ENCODE measurements around the gene LIG4. TPM values are rescaled to one million over a fixed set of nuclear protein-coding genes. Genes with fewer than 3 reads are reported as not detected.
"Not testable (repeated sequence)": the region's sequence is repeated elsewhere in the genome, so short reads cannot be mapped to it uniquely, and the experiment has no call there.

Gene LIG4
- total RNA-seq, result 16.2 and 17.2 TPM in 2 replicates

- DNase-seq, result peak; percentile 97
Observed at GRCh38 chr13:108215436-108215835, at the start of gene LIG4. Gene LIG4, minus strand, starts transcription at chr13:108215536. Its CDS starts 4,268 bp downstream, at chr13:108211268.

GRCh38 chr13:108263621-108264355, 48.5 kb upstream of the LIG4 start:
- no peak for DNase-seq

GRCh38 chr13:108257248-108257647, 41.9 kb upstream of the LIG4 start:
- DNase-seq, result no peak

GRCh38 chr13:108249150-108249549, 33.8 kb upstream of the LIG4 start:
- DNase-seq, result no peak

GRCh38 chr13:108230377-108230776, 15.0 kb upstream of the LIG4 start:
- DNase-seq, result no peak

GRCh38 chr13:108227651-108228272, 12.4 kb upstream of the LIG4 start:
- DNase-seq, result peak; percentile 71

GRCh38 chr13:108226184-108226583, 10.8 kb upstream of the LIG4 start:
- DNase-seq, result no peak

GRCh38 chr13:108225440-108225839, 10.1 kb upstream of the LIG4 start:
- DNase-seq, result no peak

- no peak for DNase-seq
Observed at GRCh38 chr13:108223687-108224503, 8.6 kb upstream of the LIG4 start.

- DNase-seq, result no peak
Observed at GRCh38 chr13:108220041-108220440, 4.7 kb upstream of the LIG4 start.

- peak; percentile 94 for DNase-seq
Observed at GRCh38 chr13:108218044-108218974, 3.0 kb upstream of the LIG4 start, which contains the start of gene ABHD13. Gene ABHD13, plus strand, starts transcription at chr13:108218392. Its CDS starts 10,827 bp downstream, at chr13:108229219.

- not testable (repeated sequence) for DNase-seq
Observed at GRCh38 chr13:108217307-108218043, 2.1 kb upstream of the LIG4 start.

- DNase-seq, result peak; percentile 27
Observed at GRCh38 chr13:108214441-108215271, 680 bp downstream of the LIG4 start.

GRCh38 chr13:108213946-108214345, 1.4 kb downstream of the LIG4 start:
- no peak for DNase-seq

GRCh38 chr13:108212886-108213285, 2.5 kb downstream of the LIG4 start:
- no peak for DNase-seq

- no peak for DNase-seq
Observed at GRCh38 chr13:108210551-108210950, 4.8 kb downstream of the LIG4 start.

- no peak for DNase-seq
Observed at GRCh38 chr13:108200781-108201398, 14.4 kb downstream of the LIG4 start.

GRCh38 chr13:108195861-108196260, 19.5 kb downstream of the LIG4 start:
- no peak for DNase-seq

GRCh38 chr13:108195146-108195545, 20.2 kb downstream of the LIG4 start:
- DNase-seq, result no peak

- DNase-seq, result no peak
Observed at GRCh38 chr13:108194435-108194936, 20.9 kb downstream of the LIG4 start.

Measured in dermis blood vessel endothelial cell (primary cell).